Thyroid gland (tissue), 4 donors: ENCODE data around the gene SLC24A3.

ENCODE experiments used
- POLR2A ChIP-seq, 2 donors: fragments of 450-650 bp; IDR thresholded peaks; one replicate each; pipeline ENCODE4 v1.6.1; 2017; ENCODE audit warnings: antibody characterized with exemption in 2 of 2, mild to moderate bottlenecking in 2 of 2, moderate library complexity in 1 of 2
- TF ChIP-seq, protein P1 (sequence below), 6 experiments: fragments of 200-600 bp in 3 of 6; fragments of 450-650 bp in 3 of 6; sonication (generic) in 3 of 6; IDR thresholded peaks; one replicate each; pipeline ENCODE4 v1.5.1; 2016 to 2019; ENCODE audit warnings: antibody characterized with exemption in 6 of 6, mild to moderate bottlenecking in 2 of 6, inconsistent platforms in 1 of 6, moderate library complexity in 1 of 6

DNA sequence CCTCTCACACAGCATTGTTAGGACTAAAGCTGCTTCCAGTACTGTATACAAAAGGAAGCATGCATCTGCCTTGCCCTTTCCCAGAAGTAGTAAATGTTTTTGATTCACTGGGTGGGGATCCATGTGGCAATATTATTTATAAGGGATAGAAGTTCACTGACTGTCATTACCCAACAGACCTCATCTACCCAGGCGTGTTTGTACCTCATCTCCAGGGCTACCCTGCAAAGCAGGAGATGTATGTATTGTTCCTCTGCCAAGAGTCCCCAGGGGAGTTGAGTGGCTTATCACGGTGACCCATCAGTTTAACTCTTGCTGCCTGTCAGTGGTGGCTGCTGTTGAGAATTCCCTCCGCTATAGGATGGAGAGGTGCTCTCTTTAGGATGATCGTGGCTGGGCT lies 42.5 kb downstream of the SLC24A3 start:
- TF ChIP-seq, protein P1, sequence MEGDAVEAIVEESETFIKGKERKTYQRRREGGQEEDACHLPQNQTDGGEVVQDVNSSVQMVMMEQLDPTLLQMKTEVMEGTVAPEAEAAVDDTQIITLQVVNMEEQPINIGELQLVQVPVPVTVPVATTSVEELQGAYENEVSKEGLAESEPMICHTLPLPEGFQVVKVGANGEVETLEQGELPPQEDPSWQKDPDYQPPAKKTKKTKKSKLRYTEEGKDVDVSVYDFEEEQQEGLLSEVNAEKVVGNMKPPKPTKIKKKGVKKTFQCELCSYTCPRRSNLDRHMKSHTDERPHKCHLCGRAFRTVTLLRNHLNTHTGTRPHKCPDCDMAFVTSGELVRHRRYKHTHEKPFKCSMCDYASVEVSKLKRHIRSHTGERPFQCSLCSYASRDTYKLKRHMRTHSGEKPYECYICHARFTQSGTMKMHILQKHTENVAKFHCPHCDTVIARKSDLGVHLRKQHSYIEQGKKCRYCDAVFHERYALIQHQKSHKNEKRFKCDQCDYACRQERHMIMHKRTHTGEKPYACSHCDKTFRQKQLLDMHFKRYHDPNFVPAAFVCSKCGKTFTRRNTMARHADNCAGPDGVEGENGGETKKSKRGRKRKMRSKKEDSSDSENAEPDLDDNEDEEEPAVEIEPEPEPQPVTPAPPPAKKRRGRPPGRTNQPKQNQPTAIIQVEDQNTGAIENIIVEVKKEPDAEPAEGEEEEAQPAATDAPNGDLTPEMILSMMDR (IDR thresholded peaks at IDR 0.05), result no peak
- no peak for TF ChIP-seq POLR2A (IDR thresholded peaks at IDR 0.05)
